CD14-positive monocyte (primary cell): ENCODE measurements around the gene PRLR. TPM values are rescaled to one million over a fixed set of nuclear protein-coding genes. Genes with fewer than 3 reads are reported as not detected.

Source experiments
- DNase-seq, 3 donors: peaks; one replicate each; pipeline ENCODE4 v3.0.0-alpha.2; 2011 to 2022
- H2AFZ ChIP-seq: 2 replicates; pipeline ENCODE4 v1.6.0; 2012; ENCODE audit warnings: mild to moderate bottlenecking, low read depth, low read length, inconsistent platforms; ENCODE audit not compliant: insufficient read depth, poor library complexity, severe bottlenecking
- H3K27ac ChIP-seq, 2 donors: 1 replicate in 1 of 2; 2 replicates in 1 of 2; pipeline ENCODE4 v1.5.1; 2012 to 2013; ENCODE audit warnings: low read length in 2 of 2, control low read depth in 1 of 2, inconsistent platforms in 1 of 2, low read depth in 1 of 2, mild to moderate bottlenecking in 1 of 2
- H3K27me3 ChIP-seq, 2 donors: one replicate each; pipeline versions ENCODE4 v1.6.0 to v1.6.1; 2011 to 2013; ENCODE audit warnings: low read length in 2 of 2; ENCODE audit not compliant: control insufficient read depth in 2 of 2, insufficient read depth in 2 of 2
- H3K36me3 ChIP-seq, 2 donors: replicated peaks in 1 of 2; 1 replicate in 1 of 2; 2 replicates in 1 of 2; pipeline versions ENCODE4 v1.5.1 to v1.6.1; 2012 to 2013; ENCODE audit warnings: low read length in 2 of 2, control low read depth in 1 of 2, inconsistent platforms in 1 of 2, mild to moderate bottlenecking in 1 of 2; ENCODE audit not compliant: insufficient read depth in 2 of 2, control insufficient read depth in 1 of 2
- H3K4me1 ChIP-seq, 2 donors: 1 replicate in 1 of 2; 2 replicates in 1 of 2; pipeline versions ENCODE4 v1.5.1 to v1.6.1; 2012 to 2013; ENCODE audit warnings: low read length in 2 of 2, control low read depth in 1 of 2, inconsistent platforms in 1 of 2, mild to moderate bottlenecking in 1 of 2, moderate library complexity in 1 of 2; ENCODE audit not compliant: insufficient read depth in 2 of 2, control insufficient read depth in 1 of 2
- H3K4me2 ChIP-seq: replicated peaks from 2 replicates; pipeline ENCODE3; 2012; ENCODE audit warnings: low read length, moderate library complexity, mild to moderate bottlenecking; ENCODE audit not compliant: poor library complexity, severe bottlenecking; ENCODE audit errors: extremely low read depth
- H3K4me3 ChIP-seq, 3 experiments: fragments of 200-600 bp in 1 of 3; sonication (generic) in 1 of 3; replicated peaks in 1 of 3; 1 replicate in 2 of 3; 2 replicates in 1 of 3; pipeline ENCODE4 v1.5.1; 2011 to 2013; ENCODE audit warnings: low read length in 3 of 3, mild to moderate bottlenecking in 3 of 3, control low read depth in 2 of 3, low read depth in 2 of 3, inconsistent platforms in 1 of 3, moderate library complexity in 1 of 3
- H3K79me2 ChIP-seq: 2 replicates; pipeline ENCODE4 v1.6.0; 2012; ENCODE audit warnings: mild to moderate bottlenecking, control low read depth, inconsistent platforms, low read length, moderate library complexity; ENCODE audit not compliant: insufficient read depth
- H3K9ac ChIP-seq: 2 replicates; pipeline ENCODE4 v1.6.0; 2017; ENCODE audit warnings: low read length, mild to moderate bottlenecking; ENCODE audit not compliant: insufficient read depth, poor library complexity, severe bottlenecking
- H3K9me3 ChIP-seq, 2 donors: replicated peaks in 1 of 2; 1 replicate in 1 of 2; 2 replicates in 1 of 2; pipeline versions ENCODE4 v1.5.1 to v1.6.1; 2012 to 2013; ENCODE audit warnings: low read length in 2 of 2, control low read depth in 1 of 2; ENCODE audit not compliant: control insufficient read depth in 1 of 2, insufficient read depth in 1 of 2
- H4K20me1 ChIP-seq: 2 replicates; pipeline ENCODE4 v1.6.0; 2012; ENCODE audit warnings: mild to moderate bottlenecking, low read length, control low read depth, moderate library complexity; ENCODE audit not compliant: insufficient read depth
- H3K27ac Mint-ChIP-seq, 7 donors: one replicate each; pipeline ENCODE4 v1.8.0; 2020; ENCODE audit warnings: mild to moderate bottlenecking in 7 of 7, mixed read lengths in 7 of 7, moderate library complexity in 6 of 7, inconsistent platforms in 2 of 7
- H3K27me3 Mint-ChIP-seq, 3 donors: one replicate each; pipeline ENCODE4 v1.8.0; 2021 to 2022; ENCODE audit warnings: low read depth in 3 of 3, mild to moderate bottlenecking in 3 of 3, mixed read lengths in 3 of 3, moderate library complexity in 3 of 3, inconsistent platforms in 1 of 3
- H3K36me3 Mint-ChIP-seq, 2 donors: one replicate each; pipeline ENCODE4 v1.8.0; 2020; ENCODE audit warnings: mixed read lengths in 2 of 2, inconsistent platforms in 1 of 2, mild to moderate bottlenecking in 1 of 2
- H3K4me1 Mint-ChIP-seq: one replicate; pipeline ENCODE4 v1.8.0; 2020; ENCODE audit warnings: mild to moderate bottlenecking, mixed read lengths
- H3K4me3 Mint-ChIP-seq, 2 donors: one replicate each; pipeline ENCODE4 v1.8.0; 2020; ENCODE audit warnings: mild to moderate bottlenecking in 2 of 2, mixed read lengths in 2 of 2, moderate library complexity in 1 of 2
- H3K9me3 Mint-ChIP-seq, 7 donors: one replicate each; pipeline ENCODE4 v1.8.0; 2020 to 2022; ENCODE audit warnings: mixed read lengths in 7 of 7, mild to moderate bottlenecking in 6 of 7, moderate library complexity in 6 of 7, inconsistent platforms in 2 of 7
- CTCF ChIP-seq: fragments of 200-600 bp; IDR thresholded peaks from one replicate; pipeline ENCODE4 v1.8.0; 2022; ENCODE audit warnings: antibody characterized with exemption, mild to moderate bottlenecking
- WGBS: methylation state at CpG from one replicate; pipeline ENCODE4 v1.1.5; 2013; ENCODE audit warnings: missing lambda C conversion rate; ENCODE audit not compliant: insufficient coverage; 5-methylcytosine and 5-hydroxymethylcytosine counted together
- intact Hi-C, 2 donors: fragments of 100-400 bp; cut with micrococcal nuclease; formaldehyde crosslinking; loops; one replicate each; pipeline versions ENCODE4 v1.15.0 to v1.15.1; 2023
- polyA minus RNA-seq: library from RNA; depleted of rRNA, polyadenylated mRNA; stranded (reverse); fragments of >200 nt; gene quantifications from 2 replicates; pipeline ENCODE4 v1.2.3, GENCODE V29; 2012
- polyA plus RNA-seq, 3 donors: library from polyadenylated mRNA; depleted of rRNA in 1 of 3; unstranded in 2 of 3; stranded (reverse) in 1 of 3; fragments of 300-500 nt in 2 of 3; fragments of >200 nt in 1 of 3; fragmentation: Illumina TruSeq in 2 of 3; gene quantifications; 1 replicate in 2 of 3; 2 replicates in 1 of 3; pipeline ENCODE4 v1.2.3, GENCODE V29; 2012 to 2021
- total RNA-seq, 12 experiments: library from RNA in 1 of 12; stranded (reverse) in 1 of 12; fragments of 120-200 nt in 1 of 12; gene quantifications; one replicate each; pipeline ENCODE4 v1.2.4 and lab custom pipeline; 2013 to 2026; ENCODE audit warnings: mixed read lengths in 6 of 12, inconsistent platforms in 1 of 12

Gene PRLR
- total RNA-seq (2013): 2.9 TPM
- polyA plus RNA-seq (1 to 10 TPM in 1 of 3 donors, under 1 TPM in 2; 0.12 to 1.7 (median 0.88) TPM), polyA minus RNA-seq (1.8 and 3.2 TPM in 2 replicates), total RNA-seq (lab: John Stamatoyannopoulos, UW) (9.0 to 26.7 (median 17.1) reads per million in 11 experiments)

- Mint-ChIP-seq H3K9me3 (peaks cover 0 to 2% (median 0%) of the 10 kb centered on the region in 7 donors), H3K27ac (peak within 1 kb of the TSS; percentile 76 to 94 (median 89)), H3K4me3 (peak within 1 kb of the TSS; percentile 96 to 99), H3K4me1 (peaks cover 50% of the 10 kb centered on the region), H3K36me3 (peaks cover 2 to 6% of the 10 kb centered on the region in 2 donors), H3K27me3 (peaks cover 0 to 5% (median 4%) of the 10 kb centered on the region in 3 donors)
- H3K27ac ChIP-seq: peak within 1 kb of the TSS; percentile 72 to 88
- H3K9me3 ChIP-seq: no peaks in the 10 kb centered on the region
- H3K4me1 ChIP-seq: peaks cover 23 to 33% of the 10 kb centered on the region in 2 donors
- H3K4me3 ChIP-seq: peak within 1 kb of the TSS; percentile 61 to 88 (median 64)
- intact Hi-C loops: no loop called here
- TF ChIP-seq CTCF: no peak
- peak; percentile 59 to 66 (median 61) for DNase-seq
- H2AFZ ChIP-seq: peak within 1 kb of the TSS; percentile 90
- no peaks in the 10 kb centered on the region for H3K36me3 ChIP-seq
- H3K4me2 ChIP-seq: peak within 1 kb of the TSS; percentile 86
- WGBS: 1% methylated on average over 41 of the region's 42 CpGs
- H3K79me2 ChIP-seq: peaks cover 49% of the 10 kb centered on the region
- no peaks in the 10 kb centered on the region for H4K20me1 ChIP-seq
- peak within 1 kb of the TSS; percentile 86 for H3K9ac ChIP-seq
- no peaks in the 10 kb centered on the region for H3K27me3 ChIP-seq
Measured at GRCh38 chr5:35230038-35230611, at the start of gene PRLR. Gene PRLR, minus strand, starts transcription at chr5:35230487. Its CDS starts 140,867 bp downstream, at chr5:35089620.

- H3K4me1 ChIP-seq: no peaks in the 10 kb centered on the region
- H3K79me2 ChIP-seq: no peaks in the 10 kb centered on the region
- H3K27me3 Mint-ChIP-seq: peaks cover 0 to 4% (median 2%) of the 10 kb centered on the region in 3 donors
- H3K9ac ChIP-seq: no peak overlapping the region
- H3K9me3 ChIP-seq: peaks cover 0 to 6% of the 10 kb centered on the region in 2 donors
- H3K4me1 Mint-ChIP-seq: no peaks in the 10 kb centered on the region
- H3K4me3 ChIP-seq: no peak overlapping the region
- no peak overlapping the region for H3K4me3 Mint-ChIP-seq
- no peaks in the 10 kb centered on the region for H3K36me3 ChIP-seq
- intact Hi-C loops: no loop called here
- H4K20me1 ChIP-seq: no peaks in the 10 kb centered on the region
- no peaks in the 10 kb centered on the region for H3K27me3 ChIP-seq
- no peak overlapping the region for H3K27ac Mint-ChIP-seq
- 80% methylated on average over 1 of the region's 2 CpGs for whole genome bisulfite sequencing
- no peak overlapping the region for H2AFZ ChIP-seq
- DNase-seq: no peak
- H3K9me3 Mint-ChIP-seq: peaks cover 0 to 20% (median 8%) of the 10 kb centered on the region in 7 donors
- H3K36me3 Mint-ChIP-seq: no peaks in the 10 kb centered on the region
- no peak overlapping the region for H3K4me2 ChIP-seq
- H3K27ac ChIP-seq: no peak overlapping the region
- TF ChIP-seq CTCF: no peak
Measured at GRCh38 chr5:35274839-35275509, 44.7 kb upstream of the PRLR start.
